T-helper 2 cell treated with Interferon-gamma antibody and Interleukin-4, amounts not matched to agents 5 μg/mL and 100 μg/mL, for 36 hours (primary cell): ENCODE data around the gene TTN.

ENCODE experiments used
- DNase-seq: peaks from one replicate; pipeline ENCODE4 v3.0.0; 2021; ENCODE audit warnings: low spot score
- H3K27ac Mint-ChIP-seq: one replicate; pipeline ENCODE4 v1.8.0; 2021; ENCODE audit warnings: mild to moderate bottlenecking, mixed read lengths
- H3K27me3 Mint-ChIP-seq: one replicate; pipeline ENCODE4 v1.8.0; 2021; ENCODE audit warnings: low read depth, mixed read lengths
- H3K36me3 Mint-ChIP-seq: one replicate; pipeline ENCODE4 v1.8.0; 2021; ENCODE audit warnings: low read depth, mixed read lengths
- H3K4me1 Mint-ChIP-seq: one replicate; pipeline ENCODE4 v1.8.0; 2021; ENCODE audit warnings: low read depth, mixed read lengths
- H3K4me3 Mint-ChIP-seq: one replicate; pipeline ENCODE4 v1.8.0; 2022; ENCODE audit warnings: mild to moderate bottlenecking, moderate library complexity, mixed read lengths
- H3K9me3 Mint-ChIP-seq: one replicate; pipeline ENCODE4 v1.8.0; 2021; ENCODE audit warnings: mixed read lengths

The TTN gene

DNA sequence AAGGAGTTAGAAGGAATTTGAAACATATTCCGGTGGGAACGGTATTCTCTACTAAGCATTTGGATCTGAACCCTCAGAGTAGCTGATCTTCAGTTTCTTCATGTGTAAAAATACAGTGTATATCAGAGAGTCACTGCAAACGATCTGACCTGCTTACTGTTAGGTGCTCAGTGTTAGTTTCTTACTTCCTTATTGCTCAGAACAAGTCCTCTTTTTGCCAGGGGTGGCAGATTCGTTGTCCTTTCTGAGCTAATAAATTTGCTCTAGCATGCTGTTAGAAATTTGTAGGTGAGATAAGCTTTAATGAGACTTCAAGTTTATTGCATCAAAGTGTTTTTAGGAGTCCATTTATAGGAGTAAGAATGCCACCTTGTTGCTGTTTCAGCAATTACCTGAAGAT is 311.2 kb downstream of the TTN start:
- Mint-ChIP-seq H3K27ac (no peak overlapping the region), H3K36me3 (peaks cover 62% of the 10 kb centered on the region), H3K9me3 (no peaks in the 10 kb centered on the region)

GRCh38 chr2:178491612-178492011 is 315.6 kb downstream of the TTN start:
- Mint-ChIP-seq H3K27ac (no peak overlapping the region), H3K4me1 (peaks cover 10% of the 10 kb centered on the region), H3K36me3 (peaks cover 61% of the 10 kb centered on the region), H3K9me3 (no peaks in the 10 kb centered on the region), H3K4me3 (no peak overlapping the region), H3K27me3 (no peaks in the 10 kb centered on the region)
- no peak for DNase-seq

More for the DNA sequence above, 311.2 kb downstream of the TTN start:
- no peak for DNase-seq
- no peaks in the 10 kb centered on the region for H3K4me1 Mint-ChIP-seq
- H3K27me3 Mint-ChIP-seq: no peaks in the 10 kb centered on the region
- H3K4me3 Mint-ChIP-seq: no peak overlapping the region

- Mint-ChIP-seq H3K4me1 (peaks cover 39% of the 10 kb centered on the region), H3K27me3 (no peaks in the 10 kb centered on the region), H3K27ac (no peak overlapping the region), H3K36me3 (peaks cover 37% of the 10 kb centered on the region), H3K9me3 (no peaks in the 10 kb centered on the region), H3K4me3 (no peak overlapping the region)
- no peak for DNase-seq
Measured at GRCh38 chr2:178485356-178485755, 321.9 kb downstream of the TTN start.

GRCh38 chr2:178484245-178485041 is 322.8 kb downstream of the TTN start:
- Mint-ChIP-seq H3K4me1 (peaks cover 40% of the 10 kb centered on the region), H3K36me3 (peaks cover 29% of the 10 kb centered on the region), H3K4me3 (no peak overlapping the region)

GRCh38 chr2:178482437-178482836 is 324.8 kb downstream of the TTN start:
- Mint-ChIP-seq H3K27me3 (no peaks in the 10 kb centered on the region), H3K4me1 (peaks cover 45% of the 10 kb centered on the region), H3K27ac (peak overlapping the region; percentile 11), H3K4me3 (peak overlapping the region; percentile 91), H3K9me3 (no peaks in the 10 kb centered on the region), H3K36me3 (peaks cover 21% of the 10 kb centered on the region)
- DNase-seq: peak; percentile 7

More at GRCh38 chr2:178484245-178485041, 322.8 kb downstream of the TTN start:
- H3K9me3 Mint-ChIP-seq: no peaks in the 10 kb centered on the region
- no peak overlapping the region for H3K27ac Mint-ChIP-seq
- H3K27me3 Mint-ChIP-seq: no peaks in the 10 kb centered on the region
- no peak for DNase-seq

DNA sequence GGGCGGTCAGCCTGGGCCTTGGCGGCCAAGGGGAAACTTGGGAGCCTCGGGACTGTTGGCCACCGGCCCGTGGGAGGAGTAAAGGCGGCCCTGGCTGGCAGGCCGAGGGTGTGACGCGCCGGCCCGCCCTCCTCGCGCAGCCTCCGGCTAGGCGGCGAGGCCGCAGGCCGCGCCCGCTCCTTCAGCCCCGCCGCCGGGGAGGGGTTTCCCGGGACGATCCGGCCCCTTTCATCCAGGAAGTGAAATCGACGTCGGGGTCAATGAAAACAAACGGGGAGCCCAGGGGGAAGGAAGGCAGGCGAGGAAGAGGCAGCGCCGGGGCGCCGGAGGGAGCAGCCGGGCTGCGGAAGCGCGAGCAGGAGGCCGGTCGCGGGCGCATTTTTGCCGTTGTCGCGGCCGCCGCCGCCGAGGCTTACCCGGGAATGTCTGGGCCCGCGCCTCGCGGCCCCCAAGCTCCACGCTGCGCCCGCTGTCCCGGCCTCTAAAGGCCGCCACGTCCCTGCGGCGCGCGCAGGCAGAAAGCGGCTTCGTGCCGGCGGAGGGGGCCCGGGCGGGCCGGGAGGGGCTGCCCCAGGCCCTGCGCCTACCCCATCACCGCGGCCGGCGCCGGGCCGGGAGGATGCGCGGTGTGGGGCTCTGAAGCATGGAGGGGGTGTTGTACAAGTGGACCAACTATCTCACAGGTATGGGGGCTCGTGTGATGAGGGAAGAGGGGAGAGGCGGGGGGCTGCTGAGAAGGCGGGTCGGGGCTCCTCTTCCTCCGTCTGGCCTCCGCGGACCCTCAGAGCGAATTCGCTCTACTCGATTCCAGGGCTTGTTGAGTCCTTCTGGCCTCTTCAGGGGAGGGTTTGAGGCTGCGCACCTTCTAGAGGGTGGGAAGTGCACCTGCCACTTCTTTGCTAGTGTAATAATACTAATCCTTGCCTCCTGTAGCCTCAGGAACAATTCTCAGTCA is 326.7 kb downstream of the TTN start, which contains the start of gene PLEKHA3:
PLEKHA3 (plus strand) TSS at position 231 of the 955 bp plus-strand sequence; CDS start at position 644, 413 bp downstream.
- Mint-ChIP-seq H3K4me3 (peak within 1 kb of the TSS; percentile 91), H3K36me3 (peaks cover 9% of the 10 kb centered on the region), H3K27ac (peak within 1 kb of the TSS; percentile 95), H3K4me1 (peaks cover 51% of the 10 kb centered on the region), H3K9me3 (no peaks in the 10 kb centered on the region), H3K27me3 (no peaks in the 10 kb centered on the region)
- peak; percentile 85 for DNase-seq

GRCh38 chr2:178479758-178480226 is 327.4 kb downstream of the TTN start:
- H3K4me3 Mint-ChIP-seq: peak overlapping the region; percentile 91
- H3K27ac Mint-ChIP-seq: peak overlapping the region; percentile 95
- H3K9me3 Mint-ChIP-seq: no peaks in the 10 kb centered on the region
- peaks cover 49% of the 10 kb centered on the region for H3K4me1 Mint-ChIP-seq
- no peaks in the 10 kb centered on the region for H3K27me3 Mint-ChIP-seq
- DNase-seq: no peak
- peaks cover 6% of the 10 kb centered on the region for H3K36me3 Mint-ChIP-seq

DNA sequence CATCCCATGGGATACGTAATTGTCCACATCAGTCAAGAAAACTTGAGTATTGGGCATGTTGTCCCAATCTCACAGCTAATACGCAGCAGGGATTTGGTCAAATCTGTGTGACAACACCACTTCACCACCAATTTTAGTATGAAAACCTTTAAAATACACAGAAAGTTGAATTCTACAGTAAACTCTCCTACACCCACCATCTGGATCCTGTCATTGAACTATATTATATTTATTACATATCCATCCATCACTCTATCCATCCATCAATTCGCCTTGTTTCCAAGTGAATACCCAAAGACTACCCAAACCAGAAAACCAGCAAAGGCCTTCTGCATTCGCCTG is 328.0 kb downstream of the TTN start:
- H3K27me3 Mint-ChIP-seq: no peaks in the 10 kb centered on the region
- H3K4me1 Mint-ChIP-seq: peaks cover 43% of the 10 kb centered on the region
- peak overlapping the region; percentile 91 for H3K4me3 Mint-ChIP-seq
- no peaks in the 10 kb centered on the region for H3K9me3 Mint-ChIP-seq
- peak overlapping the region; percentile 95 for H3K27ac Mint-ChIP-seq
- H3K36me3 Mint-ChIP-seq: peaks cover 6% of the 10 kb centered on the region
- DNase-seq: no peak

DNA sequence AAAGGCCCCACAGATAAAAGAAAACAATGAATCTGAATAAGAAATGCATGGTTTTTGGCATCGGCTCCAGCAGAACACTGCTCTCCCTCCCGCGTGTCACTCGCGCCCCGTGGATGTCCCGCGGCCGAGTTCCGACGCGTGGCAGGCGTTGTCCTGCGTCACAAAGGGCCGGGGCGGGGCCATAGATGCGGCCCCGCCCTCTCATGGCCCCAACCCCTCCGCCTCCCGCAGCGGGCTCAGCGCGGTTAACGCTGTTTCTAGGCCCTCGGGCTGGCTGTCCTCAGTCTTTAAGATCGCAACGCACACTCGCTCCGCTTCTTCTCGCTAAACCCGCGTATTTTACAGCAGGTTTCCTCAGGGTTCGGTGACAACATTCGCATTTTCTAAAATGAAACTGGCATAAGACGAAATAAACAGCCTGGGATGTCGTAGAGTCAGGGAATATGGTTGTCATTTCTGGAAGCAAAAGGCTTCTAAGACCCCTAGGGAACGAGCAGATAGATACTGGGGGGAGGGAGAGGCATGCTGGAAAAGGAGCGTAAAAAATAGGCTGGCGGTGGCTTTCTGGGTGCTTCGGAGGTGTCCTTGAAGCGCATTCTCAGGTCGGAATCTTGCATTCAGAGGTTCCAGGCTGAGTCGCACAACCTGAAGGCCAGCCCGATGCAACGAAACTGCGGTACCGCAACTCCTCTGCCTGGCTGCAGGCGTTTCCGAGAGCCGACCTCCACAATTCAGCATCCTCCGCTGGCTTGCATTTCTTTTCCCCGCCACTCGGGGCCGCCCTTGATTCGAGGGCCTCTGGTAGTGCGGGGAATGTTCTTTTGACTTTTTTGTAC is 328.6 kb downstream of the TTN start, which contains the start of gene FKBP7:
FKBP7 (minus strand) TSS at position 162 of the 836 bp plus-strand sequence; CDS start at position 61, 101 bp downstream.
- Mint-ChIP-seq H3K4me1 (peaks cover 43% of the 10 kb centered on the region), H3K36me3 (peaks cover 6% of the 10 kb centered on the region), H3K4me3 (peak within 1 kb of the TSS; percentile 91), H3K27ac (peak within 1 kb of the TSS; percentile 95), H3K9me3 (no peaks in the 10 kb centered on the region), H3K27me3 (no peaks in the 10 kb centered on the region)
- DNase-seq: peak; percentile 80

GRCh38 chr2:178478130-178478438 is 329.1 kb downstream of the TTN start:
- H3K27ac Mint-ChIP-seq: peak overlapping the region; percentile 95
- H3K36me3 Mint-ChIP-seq: peaks cover 6% of the 10 kb centered on the region
- no peaks in the 10 kb centered on the region for H3K27me3 Mint-ChIP-seq
- peak; percentile 15 for DNase-seq
- H3K4me1 Mint-ChIP-seq: peaks cover 43% of the 10 kb centered on the region
- H3K9me3 Mint-ChIP-seq: no peaks in the 10 kb centered on the region
- peak overlapping the region; percentile 91 for H3K4me3 Mint-ChIP-seq

- H3K36me3 Mint-ChIP-seq: peaks cover 5% of the 10 kb centered on the region
- H3K27me3 Mint-ChIP-seq: no peaks in the 10 kb centered on the region
- peak overlapping the region; percentile 91 for H3K4me3 Mint-ChIP-seq
- DNase-seq: no peak
- H3K4me1 Mint-ChIP-seq: peaks cover 38% of the 10 kb centered on the region
- no peaks in the 10 kb centered on the region for H3K9me3 Mint-ChIP-seq
- H3K27ac Mint-ChIP-seq: peak overlapping the region; percentile 95
Measured at GRCh38 chr2:178477443-178478129, 329.6 kb downstream of the TTN start.

DNA sequence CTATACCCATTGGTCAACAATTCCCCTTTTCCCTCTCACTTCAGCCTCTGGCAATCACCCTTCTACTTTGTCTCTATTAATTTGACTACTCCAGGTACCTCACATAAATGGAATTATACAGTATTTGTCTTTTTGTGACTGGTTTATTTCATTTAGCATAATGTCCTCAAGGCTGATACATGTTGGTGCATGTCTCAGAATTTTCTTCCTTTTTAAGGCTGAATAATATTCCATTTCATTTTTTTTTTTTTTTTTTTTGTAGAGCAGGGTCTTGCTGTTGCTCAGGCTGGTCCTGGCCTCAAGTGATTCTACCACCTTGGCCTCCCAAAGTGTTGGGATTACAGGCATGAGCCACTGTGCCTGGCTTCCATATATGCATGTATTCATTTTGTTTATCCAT is 330.7 kb downstream of the TTN start:
- peaks cover 4% of the 10 kb centered on the region for H3K36me3 Mint-ChIP-seq
- no peak overlapping the region for H3K27ac Mint-ChIP-seq
- no peak for DNase-seq
- H3K27me3 Mint-ChIP-seq: no peaks in the 10 kb centered on the region
- H3K4me3 Mint-ChIP-seq: no peak overlapping the region
- no peaks in the 10 kb centered on the region for H3K9me3 Mint-ChIP-seq
- H3K4me1 Mint-ChIP-seq: peaks cover 27% of the 10 kb centered on the region
